ENCODE results near the gene PLOD1. TPM values are rescaled to one million over a fixed set of nuclear protein-coding genes. Genes with fewer than 3 reads are reported as not detected.

PLOD1 gene
- total and polyA plus RNA-seq, 12 donors, result 27.3 to 102 (median 48.5) TPM

GRCh38 chr1:12014141-12014991, 79.8 kb downstream of the PLOD1 start:
- peak overlapping the region in 7 of 10 donors; percentile 21 to 53 (median 33) for H3K27ac ChIP-seq
- ATAC-seq, result peak in 1 of 8 donors; percentile 21
- 62 to 67% methylated on average over 16 of the region's 16 CpGs for WGBS, 2 donors
- DNase-seq, result no peak
- H3K4me1 ChIP-seq, result peaks cover 3 to 36% (median 17%) of the 10 kb centered on the region in 9 donors
- H3K4me3 ChIP-seq, result no peak overlapping the region
- H3K36me3 ChIP-seq, result peaks cover 0 to 54% (median 28%) of the 10 kb centered on the region in 9 donors
- H3K9me3 ChIP-seq, result no peaks in the 10 kb centered on the region
- TF ChIP-seq, protein P1, sequence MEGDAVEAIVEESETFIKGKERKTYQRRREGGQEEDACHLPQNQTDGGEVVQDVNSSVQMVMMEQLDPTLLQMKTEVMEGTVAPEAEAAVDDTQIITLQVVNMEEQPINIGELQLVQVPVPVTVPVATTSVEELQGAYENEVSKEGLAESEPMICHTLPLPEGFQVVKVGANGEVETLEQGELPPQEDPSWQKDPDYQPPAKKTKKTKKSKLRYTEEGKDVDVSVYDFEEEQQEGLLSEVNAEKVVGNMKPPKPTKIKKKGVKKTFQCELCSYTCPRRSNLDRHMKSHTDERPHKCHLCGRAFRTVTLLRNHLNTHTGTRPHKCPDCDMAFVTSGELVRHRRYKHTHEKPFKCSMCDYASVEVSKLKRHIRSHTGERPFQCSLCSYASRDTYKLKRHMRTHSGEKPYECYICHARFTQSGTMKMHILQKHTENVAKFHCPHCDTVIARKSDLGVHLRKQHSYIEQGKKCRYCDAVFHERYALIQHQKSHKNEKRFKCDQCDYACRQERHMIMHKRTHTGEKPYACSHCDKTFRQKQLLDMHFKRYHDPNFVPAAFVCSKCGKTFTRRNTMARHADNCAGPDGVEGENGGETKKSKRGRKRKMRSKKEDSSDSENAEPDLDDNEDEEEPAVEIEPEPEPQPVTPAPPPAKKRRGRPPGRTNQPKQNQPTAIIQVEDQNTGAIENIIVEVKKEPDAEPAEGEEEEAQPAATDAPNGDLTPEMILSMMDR (IDR thresholded peaks at IDR 0.05), result no peak
- intact Hi-C loops (cut with DNase I), result loop anchor here in 1 of 10 donors (2.0 kb wide), 1 partner anchor 22 kb away; no protein-coding TSS in a partner anchor
- H3K27me3 ChIP-seq, result no peaks in the 10 kb centered on the region

GRCh38 chr1:12015001-12015491, 80.5 kb downstream of the PLOD1 start:
- Histone ChIP-seq H3K4me1 (peaks cover 3 to 41% (median 21%) of the 10 kb centered on the region in 9 donors), H3K27ac (peak overlapping the region in 4 of 10 donors; percentile 23 to 53 (median 36)), H3K27me3 (no peaks in the 10 kb centered on the region), H3K9me3 (no peaks in the 10 kb centered on the region), H3K36me3 (peaks cover 0 to 47% (median 22%) of the 10 kb centered on the region in 9 donors), H3K4me3 (no peak overlapping the region)
- no peak for DNase-seq
- no peak for ATAC-seq
- TF ChIP-seq, protein P1 (IDR thresholded peaks at IDR 0.05), result no peak
- WGBS, 2 donors, result 86 to 88% methylated on average over 10 of the region's 10 CpGs
- intact Hi-C loops (cut with DNase I), result loop anchor here in 1 of 10 donors (2.0 kb wide), 1 partner anchor 22 kb away; no protein-coding TSS in a partner anchor

- Histone ChIP-seq H3K4me3 (no peak overlapping the region), H3K36me3 (peaks cover 0 to 42% (median 17%) of the 10 kb centered on the region in 9 donors), H3K9me3 (no peaks in the 10 kb centered on the region), H3K4me1 (peaks cover 3 to 46% (median 25%) of the 10 kb centered on the region in 9 donors), H3K27ac (no peak overlapping the region), H3K27me3 (no peaks in the 10 kb centered on the region)
- TF ChIP-seq, protein P1 (IDR thresholded peaks at IDR 0.05), result no peak
- WGBS, 2 donors, result 95 to 96% methylated on average over 9 of the region's 9 CpGs
- no peak for DNase-seq
- no peak for ATAC-seq
- intact Hi-C loops (cut with DNase I), result loop anchor here in 1 of 10 donors (2.0 kb wide), 1 partner anchor 23 kb away; no protein-coding TSS in a partner anchor
These were observed 81.0 kb downstream of the PLOD1 start for GRCh38 chr1:12015499-12015898.

- H3K4me1 ChIP-seq, result peaks cover 3 to 51% (median 28%) of the 10 kb centered on the region in 9 donors
- peaks cover 0 to 35% (median 10%) of the 10 kb centered on the region in 9 donors for H3K36me3 ChIP-seq
- H3K27ac ChIP-seq, result no peak overlapping the region
- DNase-seq (no peak), ATAC-seq (no peak)
- H3K9me3 ChIP-seq, result no peaks in the 10 kb centered on the region
- intact Hi-C loops (cut with DNase I), result no loop called here
- TF ChIP-seq, protein P1 (IDR thresholded peaks at IDR 0.05), result no peak
- H3K27me3 ChIP-seq, result no peaks in the 10 kb centered on the region
- H3K4me3 ChIP-seq, result no peak overlapping the region
- WGBS, 2 donors, result 93 to 100% methylated on average over 3 of the region's 3 CpGs
These were observed 81.7 kb downstream of the PLOD1 start for GRCh38 chr1:12016182-12016581.
